MM.1S (cell line): ENCODE data around the gene CIRBP.

Experiments used
- DNase-seq: peaks from one replicate; pipeline ENCODE4 v3.0.0-alpha.2; 2015
- H2AFZ ChIP-seq: fragments of 300-600 bp; sonication (generic); 2 replicates; pipeline ENCODE4 v1.6.0; 2016; ENCODE audit warnings: antibody characterized with exemption, low read length
- H3F3A ChIP-seq: fragments of 300-600 bp; sonication (generic); 2 replicates; pipeline ENCODE4 v1.6.1; 2016; ENCODE audit warnings: mild to moderate bottlenecking, antibody characterized with exemption, low read length, moderate library complexity, mixed read lengths; ENCODE audit not compliant: insufficient read depth
- H3K27ac ChIP-seq: fragments of 300-600 bp; sonication (generic); 2 replicates; pipeline ENCODE4 v1.5.1; 2016; ENCODE audit warnings: mild to moderate bottlenecking, low read length
- H3K27me3 ChIP-seq: fragments of 300-600 bp; sonication (generic); replicated peaks from 2 replicates; pipeline ENCODE4 v1.6.0; 2016; ENCODE audit warnings: low read length; ENCODE audit not compliant: insufficient read depth
- H3K36me3 ChIP-seq: fragments of 300-600 bp; sonication (generic); replicated peaks from 2 replicates; pipeline ENCODE4 v1.6.1; 2016; ENCODE audit warnings: mild to moderate bottlenecking, low read length, mixed read lengths; ENCODE audit not compliant: insufficient read depth
- H3K4me1 ChIP-seq: fragments of 300-600 bp; sonication (generic); 2 replicates; pipeline ENCODE4 v1.6.1; 2016; ENCODE audit warnings: low read length, mixed read lengths
- H3K4me2 ChIP-seq: fragments of 300-600 bp; sonication (generic); 2 replicates; pipeline ENCODE4 v1.6.0; 2016; ENCODE audit warnings: low read depth, low read length
- H3K4me3 ChIP-seq: fragments of 300-600 bp; sonication (generic); 2 replicates; pipeline ENCODE4 v1.5.1; 2016; ENCODE audit warnings: low read length, mixed read lengths
- H3K79me2 ChIP-seq: fragments of 300-600 bp; sonication (generic); 2 replicates; pipeline ENCODE4 v1.6.1; 2016; ENCODE audit warnings: mixed run types, low read length, mixed read lengths
- H3K9ac ChIP-seq: fragments of 300-600 bp; sonication (generic); 2 replicates; pipeline ENCODE4 v1.6.1; 2016; ENCODE audit warnings: low read length, mixed read lengths
- H3K9me2 ChIP-seq: fragments of 300-600 bp; sonication (generic); replicated peaks from 2 replicates; pipeline ENCODE4 v1.6.1; 2016; ENCODE audit warnings: mild to moderate bottlenecking, low read length, mixed read lengths; ENCODE audit not compliant: insufficient read depth
- H3K9me3 ChIP-seq: fragments of 300-600 bp; sonication (generic); replicated peaks from 2 replicates; pipeline ENCODE4 v1.6.1; 2016; ENCODE audit warnings: mild to moderate bottlenecking, low read length, mixed read lengths; ENCODE audit not compliant: insufficient read depth
- H4K20me1 ChIP-seq: fragments of 300-600 bp; sonication (generic); 2 replicates; pipeline ENCODE4 v1.6.1; 2016; ENCODE audit warnings: mild to moderate bottlenecking, low read length, moderate library complexity, mixed read lengths; ENCODE audit not compliant: insufficient read depth
- EZH2 ChIP-seq: fragments of 300-600 bp; sonication (generic); optimal IDR thresholded peaks from 2 replicates; pipeline ENCODE3; 2017; ENCODE audit warnings: low read depth, mild to moderate bottlenecking, antibody characterized with exemption, low read length, mixed read lengths
- EZH2phosphoT487 ChIP-seq: fragments of 300-600 bp; sonication (generic); IDR thresholded peaks from 2 replicates; pipeline ENCODE4 v1.6.1; 2018; ENCODE audit warnings: antibody characterized with exemption, low read length
- TF ChIP-seq, protein P1 (sequence below): fragments of 300-600 bp; sonication (generic); IDR thresholded peaks from 2 replicates; pipeline ENCODE4 v1.5.1; 2016; ENCODE audit warnings: antibody characterized with exemption, low read length, mixed read lengths

CIRBP gene

DNA sequence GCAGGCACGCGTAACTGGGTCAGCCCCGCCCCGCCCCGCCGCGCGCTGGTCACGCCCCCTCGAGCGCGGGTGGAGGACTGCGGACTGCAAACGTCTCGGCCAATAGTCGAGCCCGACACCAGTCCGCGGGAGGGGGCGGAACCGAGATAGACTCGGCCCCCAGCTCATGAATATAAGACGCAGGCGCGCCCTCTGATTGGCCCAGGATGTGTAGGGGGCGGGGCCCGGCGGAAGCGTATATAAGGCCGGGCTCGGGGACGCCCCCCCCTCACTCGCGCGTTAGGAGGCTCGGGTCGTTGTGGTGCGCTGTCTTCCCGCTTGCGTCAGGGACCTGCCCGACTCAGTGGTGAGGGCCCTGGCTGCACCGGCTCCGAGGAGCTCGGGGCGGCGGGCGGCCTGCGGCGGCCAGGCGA, at the start of gene CIRBP:
Gene CIRBP, plus strand, starts transcription at position 268 of the 413 bp plus-strand sequence. CDS start 1,602 bp downstream, outside the sequence.
- Histone ChIP-seq H4K20me1 (no peaks in the 10 kb centered on the region), H3K27me3 (0 out of 2 replicates have a peak, but pooled peaks cover 4% of the 10 kb centered on the region), H3K79me2 (peaks cover 46% of the 10 kb centered on the region), H3K36me3 (peaks cover 29% of the 10 kb centered on the region), H3K4me3 (peak within 1 kb of the TSS; percentile 92), H3K9me3 (no peaks in the 10 kb centered on the region), H2AFZ (0 out of 2 replicates have a peak within 1 kb of the TSS, but pooled peaks have one; percentile 31), H3F3A (peaks cover 39% of the 10 kb centered on the region), H3K9me2 (no peaks in the 10 kb centered on the region), H3K4me1 (peaks cover 38% of the 10 kb centered on the region), H3K9ac (peak within 1 kb of the TSS; percentile 82), H3K4me2 (peak within 1 kb of the TSS; percentile 88), H3K27ac (peak within 1 kb of the TSS; percentile 67)
- DNase-seq = peak; percentile 100
- TF ChIP-seq, protein P1, sequence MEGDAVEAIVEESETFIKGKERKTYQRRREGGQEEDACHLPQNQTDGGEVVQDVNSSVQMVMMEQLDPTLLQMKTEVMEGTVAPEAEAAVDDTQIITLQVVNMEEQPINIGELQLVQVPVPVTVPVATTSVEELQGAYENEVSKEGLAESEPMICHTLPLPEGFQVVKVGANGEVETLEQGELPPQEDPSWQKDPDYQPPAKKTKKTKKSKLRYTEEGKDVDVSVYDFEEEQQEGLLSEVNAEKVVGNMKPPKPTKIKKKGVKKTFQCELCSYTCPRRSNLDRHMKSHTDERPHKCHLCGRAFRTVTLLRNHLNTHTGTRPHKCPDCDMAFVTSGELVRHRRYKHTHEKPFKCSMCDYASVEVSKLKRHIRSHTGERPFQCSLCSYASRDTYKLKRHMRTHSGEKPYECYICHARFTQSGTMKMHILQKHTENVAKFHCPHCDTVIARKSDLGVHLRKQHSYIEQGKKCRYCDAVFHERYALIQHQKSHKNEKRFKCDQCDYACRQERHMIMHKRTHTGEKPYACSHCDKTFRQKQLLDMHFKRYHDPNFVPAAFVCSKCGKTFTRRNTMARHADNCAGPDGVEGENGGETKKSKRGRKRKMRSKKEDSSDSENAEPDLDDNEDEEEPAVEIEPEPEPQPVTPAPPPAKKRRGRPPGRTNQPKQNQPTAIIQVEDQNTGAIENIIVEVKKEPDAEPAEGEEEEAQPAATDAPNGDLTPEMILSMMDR = no peak
- TF ChIP-seq EZH2 = no peak
- TF ChIP-seq EZH2phosphoT487 = no peak

DNA sequence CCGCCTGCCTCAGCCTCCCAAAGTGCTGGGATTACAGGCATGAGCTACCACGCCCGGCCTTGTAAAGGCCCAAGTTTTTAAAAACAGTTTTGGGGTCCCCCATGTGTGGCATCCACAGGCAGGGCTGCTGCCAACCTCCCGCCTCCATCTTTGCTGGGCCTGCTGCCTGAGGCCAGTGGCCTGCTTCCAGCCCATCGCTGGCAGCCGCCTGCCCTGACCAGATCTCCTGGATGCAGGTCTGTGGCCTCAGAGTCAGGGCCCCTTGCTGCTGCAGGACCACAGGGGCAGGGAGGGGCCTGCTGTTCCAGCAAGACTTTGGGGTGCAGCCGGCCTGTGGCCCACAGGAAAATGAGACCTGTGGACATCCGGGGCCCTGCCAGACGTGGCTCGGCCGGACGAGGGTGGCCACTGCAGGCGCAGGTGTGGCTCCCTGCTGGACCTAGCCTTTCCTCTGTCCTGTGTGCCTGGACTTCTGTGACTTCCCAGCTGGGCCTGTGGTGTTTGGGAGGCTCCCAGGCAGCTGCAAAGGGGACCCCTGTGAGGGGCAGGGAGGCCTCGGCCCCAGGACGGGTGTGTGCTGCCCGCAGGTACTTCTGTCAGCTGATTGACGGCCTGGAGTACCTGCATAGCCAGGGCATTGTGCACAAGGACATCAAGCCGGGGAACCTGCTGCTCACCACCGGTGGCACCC, 49.2 kb upstream of the CIRBP start:
- peaks cover 2% of the 10 kb centered on the region; the same call in 1 of the 2 replicates for H4K20me1 ChIP-seq
- H3K36me3 ChIP-seq = no peaks in the 10 kb centered on the region
- peaks cover 40% of the 10 kb centered on the region for H3K79me2 ChIP-seq
- no peaks in the 10 kb centered on the region for H3F3A ChIP-seq
- H3K9ac ChIP-seq = no peak overlapping the region
- no peak overlapping the region for H2AFZ ChIP-seq
- H3K27me3 ChIP-seq = no peaks in the 10 kb centered on the region
- DNase-seq = no peak
- H3K9me3 ChIP-seq = no peaks in the 10 kb centered on the region
- H3K9me2 ChIP-seq = no peaks in the 10 kb centered on the region
- TF ChIP-seq, protein P1 = no peak
- TF ChIP-seq EZH2 (no peak), EZH2phosphoT487 (no peak)
- H3K4me2 ChIP-seq = no peak overlapping the region
- H3K4me3 ChIP-seq = no peak overlapping the region
- no peak overlapping the region for H3K27ac ChIP-seq
- H3K4me1 ChIP-seq = no peaks in the 10 kb centered on the region

DNA sequence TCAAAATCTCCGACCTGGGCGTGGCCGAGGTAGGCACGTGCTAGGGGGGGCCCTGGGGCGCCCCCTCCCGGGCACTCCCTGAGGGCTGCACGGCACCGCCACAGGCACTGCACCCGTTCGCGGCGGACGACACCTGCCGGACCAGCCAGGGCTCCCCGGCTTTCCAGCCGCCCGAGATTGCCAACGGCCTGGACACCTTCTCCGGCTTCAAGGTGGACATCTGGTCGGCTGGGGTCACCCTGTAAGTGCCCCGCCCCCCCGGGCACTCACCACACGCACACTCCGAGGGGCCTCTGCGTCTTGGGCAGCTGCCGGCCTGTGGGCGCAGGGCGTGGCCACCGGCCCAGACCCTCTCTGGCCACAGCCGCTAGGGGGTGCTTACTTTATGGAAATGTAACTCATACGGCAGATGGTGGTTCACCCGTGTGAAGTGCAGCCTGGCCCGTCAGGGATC, 48.6 kb upstream of the CIRBP start:
- Histone ChIP-seq H3K4me2 (no peak overlapping the region), H3K79me2 (peaks cover 34% of the 10 kb centered on the region), H2AFZ (no peak overlapping the region), H3K9me3 (no peaks in the 10 kb centered on the region), H3K9ac (no peak overlapping the region), H3K4me1 (no peaks in the 10 kb centered on the region), H3K27ac (no peak overlapping the region), H4K20me1 (no peaks in the 10 kb centered on the region), H3K27me3 (no peaks in the 10 kb centered on the region), H3K4me3 (no peak overlapping the region), H3K36me3 (no peaks in the 10 kb centered on the region), H3F3A (no peaks in the 10 kb centered on the region), H3K9me2 (no peaks in the 10 kb centered on the region)
- TF ChIP-seq EZH2 (no peak), EZH2phosphoT487 (no peak)
- TF ChIP-seq, protein P1 = no peak
- no peak for DNase-seq
